Measurements from ENCODE around the gene PPP1R9A.

- TF ChIP-seq CTCF (IDR thresholded peaks at IDR 0.05; ENCODE audit: borderline replicate concordance, extremely low read depth, low read length, poor library complexity, severe bottlenecking) (no peak), EZH2 (IDR thresholded peaks at IDR 0.05; ENCODE audit: borderline replicate concordance, low read depth, low read length, severe bottlenecking) (no peak)
Observed at GRCh38 chr7:95132500-95132899, 225.1 kb downstream of the PPP1R9A start.
